ENCODE data around the gene SPATA24.

DNA sequence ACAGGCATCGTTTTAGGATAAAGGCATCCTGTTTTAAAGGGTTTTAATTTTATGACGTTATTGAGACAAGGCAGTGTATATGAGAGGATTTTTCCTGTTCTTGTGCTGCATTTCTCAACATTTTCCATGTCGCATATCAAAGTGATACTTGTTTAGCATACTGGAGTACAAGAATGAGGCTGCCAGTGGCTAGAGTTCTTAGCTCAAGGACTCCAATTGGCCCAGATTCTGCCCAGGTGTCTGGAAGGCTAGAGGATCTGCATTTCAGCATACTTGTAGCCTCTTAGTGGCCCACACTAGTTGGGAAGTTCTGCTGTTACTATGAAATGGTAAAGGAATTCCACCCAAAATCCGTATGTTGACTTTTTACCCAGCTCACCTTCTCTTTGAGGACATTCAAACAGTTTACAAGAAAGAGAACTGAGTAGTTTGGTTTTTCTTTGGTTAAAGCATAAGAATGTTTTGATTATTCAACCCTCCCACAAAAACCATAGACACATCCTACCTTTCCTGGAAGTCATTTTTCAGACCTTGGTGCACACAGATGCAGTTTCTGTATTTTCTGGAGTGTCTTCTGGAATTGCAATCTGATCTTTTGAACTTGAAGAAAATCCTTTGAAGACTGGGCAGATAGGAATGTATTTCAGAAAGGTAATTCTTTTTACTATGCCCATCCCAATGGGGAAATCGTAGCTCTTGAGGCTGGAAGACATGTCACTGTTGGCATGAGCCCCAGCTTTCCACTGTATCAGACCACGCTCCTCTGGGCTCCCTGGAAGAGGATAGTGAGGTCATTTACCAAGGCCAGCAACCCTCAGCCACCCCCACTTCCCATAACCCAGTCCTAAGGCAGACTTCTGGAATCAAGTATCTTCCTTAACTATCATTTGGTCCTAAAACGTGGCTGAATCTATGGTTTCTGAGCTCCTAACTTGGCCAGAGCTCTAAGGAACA is 32.1 kb downstream of the SPATA24 start:
- TF ChIP-seq BHLHE40 (IDR thresholded peaks at IDR 0.05; ENCODE audit: borderline replicate concordance): no peak
- TF ChIP-seq, protein P1, sequence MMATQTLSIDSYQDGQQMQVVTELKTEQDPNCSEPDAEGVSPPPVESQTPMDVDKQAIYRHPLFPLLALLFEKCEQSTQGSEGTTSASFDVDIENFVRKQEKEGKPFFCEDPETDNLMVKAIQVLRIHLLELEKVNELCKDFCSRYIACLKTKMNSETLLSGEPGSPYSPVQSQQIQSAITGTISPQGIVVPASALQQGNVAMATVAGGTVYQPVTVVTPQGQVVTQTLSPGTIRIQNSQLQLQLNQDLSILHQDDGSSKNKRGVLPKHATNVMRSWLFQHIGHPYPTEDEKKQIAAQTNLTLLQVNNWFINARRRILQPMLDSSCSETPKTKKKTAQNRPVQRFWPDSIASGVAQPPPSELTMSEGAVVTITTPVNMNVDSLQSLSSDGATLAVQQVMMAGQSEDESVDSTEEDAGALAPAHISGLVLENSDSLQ (IDR thresholded peaks at IDR 0.05): no peak
